HEK293 (cell line): ENCODE results near the gene SNCAIP.

Experiments
- CTCF ChIP-seq: fragments of 450-650 bp; formaldehyde crosslinking; IDR thresholded peaks from 2 replicates; pipeline ENCODE4 v1.5.1; 2016; ENCODE audit warnings: missing biosample characterization, missing genetic modification characterization
- PBX3 ChIP-seq: sonication (generic); formaldehyde crosslinking; IDR thresholded peaks from 2 replicates; pipeline ENCODE4 v1.8.1; 2022; ENCODE audit warnings: mild to moderate bottlenecking, moderate library complexity, missing genetic modification reagents
- ZNF175 ChIP-seq: fragments of 450-650 bp; formaldehyde crosslinking; IDR thresholded peaks from 2 replicates; pipeline ENCODE4 v1.5.1; 2016; ENCODE audit warnings: missing biosample characterization, missing genetic modification characterization

- no peak for TF ChIP-seq ZNF175 (tag by site-specific recombination)
- TF ChIP-seq PBX3 (CRISPR knock-in tag) = no peak
- TF ChIP-seq CTCF = no peak
These were observed 30.2 kb downstream of the SNCAIP start for GRCh38 chr5:122342256-122342655.
